Left ventricle myocardium inferior (tissue), 1 donor: ENCODE measurements around the gene SHMT2. TPM values are rescaled to one million over a fixed set of nuclear protein-coding genes. Genes with fewer than 3 reads are reported as not detected.

ENCODE experiments used
- DNase-seq: peaks from one replicate; pipeline ENCODE4 v3.0.0-alpha.2; 2020
- H3K27ac ChIP-seq: fragments of 200-600 bp; replicated peaks from 2 replicates; pipeline ENCODE4 v1.8.0; 2021
- H3K27me3 ChIP-seq: fragments of 200-600 bp; 2 replicates; pipeline ENCODE4 v1.8.0; 2021; ENCODE audit warnings: low read depth
- H3K36me3 ChIP-seq: fragments of 200-600 bp; 2 replicates; pipeline ENCODE4 v1.8.0; 2021
- H3K4me1 ChIP-seq: fragments of 200-600 bp; 2 replicates; pipeline ENCODE4 v1.8.0; 2021
- H3K4me3 ChIP-seq: fragments of 200-600 bp; 2 replicates; pipeline ENCODE4 v1.8.0; 2021; ENCODE audit warnings: mild to moderate bottlenecking, moderate library complexity
- H3K9me3 ChIP-seq: fragments of 200-600 bp; replicated peaks from 2 replicates; pipeline ENCODE4 v1.8.0; 2021
- CTCF ChIP-seq: fragments of 200-600 bp; IDR thresholded peaks from 2 replicates; pipeline ENCODE4 v1.8.0; 2021; ENCODE audit warnings: antibody characterized with exemption, mild to moderate bottlenecking, borderline replicate concordance
- intact Hi-C: fragments of 100-400 bp; cut with micrococcal nuclease; formaldehyde crosslinking; loops from one replicate; pipeline ENCODE4 v1.11.0; 2022
- total RNA-seq: library from RNA; stranded (reverse); fragmentation: NEBNext Ultra II Directional; extraction: Animal tissue kit (Norgen Biotek cat#: 25700); gene quantifications from one replicate; pipeline ENCODE4 v1.2.1, GENCODE V29; 2021
- donor health status: DM: no; HTN: yes; CAD: no; lungs with severe emphysema.

Gene SHMT2
- total RNA-seq, 1 donor from 2014 or later = 22.9 TPM

GRCh38 chr12:57255916-57256315 lies 26.4 kb downstream of the SHMT2 start:
- Histone ChIP-seq H3K27me3 (no peaks in the 10 kb centered on the region), H3K4me1 (peaks cover 31% of the 10 kb centered on the region), H3K27ac (no peak overlapping the region), H3K36me3 (peaks cover 46% of the 10 kb centered on the region), H3K9me3 (no peaks in the 10 kb centered on the region), H3K4me3 (no peak overlapping the region)
- intact Hi-C loops = no loop called here
- TF ChIP-seq CTCF = no peak
- no peak for DNase-seq

GRCh38 chr12:57258977-57259970 lies 29.8 kb downstream of the SHMT2 start:
- Histone ChIP-seq H3K4me3 (no peak overlapping the region), H3K9me3 (no peaks in the 10 kb centered on the region), H3K27me3 (no peaks in the 10 kb centered on the region), H3K27ac (peak overlapping the region; percentile 85), H3K4me1 (peaks cover 63% of the 10 kb centered on the region), H3K36me3 (peaks cover 46% of the 10 kb centered on the region)
- intact Hi-C loops = no loop called here
- TF ChIP-seq CTCF = no peak
- DNase-seq = peak; percentile 78

- H3K36me3 ChIP-seq = peaks cover 37% of the 10 kb centered on the region
- no peaks in the 10 kb centered on the region for H3K27me3 ChIP-seq
- no peak overlapping the region for H3K4me3 ChIP-seq
- no peaks in the 10 kb centered on the region for H3K9me3 ChIP-seq
- intact Hi-C loops = no loop called here
- TF ChIP-seq CTCF = no peak
- H3K27ac ChIP-seq = peak overlapping the region; percentile 85
- H3K4me1 ChIP-seq = peaks cover 73% of the 10 kb centered on the region
- DNase-seq = no peak
Observed at GRCh38 chr12:57260366-57260765, 30.9 kb downstream of the SHMT2 start.

- Histone ChIP-seq H3K27me3 (no peaks in the 10 kb centered on the region), H3K9me3 (no peaks in the 10 kb centered on the region), H3K36me3 (peaks cover 37% of the 10 kb centered on the region), H3K4me1 (peaks cover 73% of the 10 kb centered on the region), H3K27ac (peak overlapping the region; percentile 85), H3K4me3 (no peak overlapping the region)
- intact Hi-C loops = no loop called here
- no peak for TF ChIP-seq CTCF
- DNase-seq = no peak
Observed at GRCh38 chr12:57261428-57261865, 31.9 kb downstream of the SHMT2 start.

- H3K4me3 ChIP-seq = no peak overlapping the region
- H3K4me1 ChIP-seq = peaks cover 73% of the 10 kb centered on the region
- TF ChIP-seq CTCF = no peak
- intact Hi-C loops = no loop called here
- no peak for DNase-seq
- H3K36me3 ChIP-seq = peaks cover 37% of the 10 kb centered on the region
- no peaks in the 10 kb centered on the region for H3K9me3 ChIP-seq
- H3K27ac ChIP-seq = peak overlapping the region; percentile 85
- no peaks in the 10 kb centered on the region for H3K27me3 ChIP-seq
Observed at GRCh38 chr12:57262126-57262822, 32.8 kb downstream of the SHMT2 start.
